Activated CD8-positive, alpha-beta memory T cell treated with anti-CD3 and anti-CD28 coated beads, Interleukin-2, amount 50 U/mL, for 1 hour (primary cell): ENCODE measurements around the gene CNTNAP5.

Source experiments
- DNase-seq: peaks from one replicate; pipeline ENCODE4 v3.0.0-alpha.2; 2020; ENCODE audit errors: extremely low read depth

CNTNAP5 gene

GRCh38 chr2:124623560-124623959 is 598.5 kb downstream of the CNTNAP5 start:
- DNase-seq = no peak

GRCh38 chr2:124625561-124625960 is 600.5 kb downstream of the CNTNAP5 start:
- DNase-seq = no peak

- DNase-seq = no peak
These were observed 601.9 kb downstream of the CNTNAP5 start for GRCh38 chr2:124626993-124627392.

GRCh38 chr2:124633812-124634211 is 608.7 kb downstream of the CNTNAP5 start:
- DNase-seq = no peak

DNA sequence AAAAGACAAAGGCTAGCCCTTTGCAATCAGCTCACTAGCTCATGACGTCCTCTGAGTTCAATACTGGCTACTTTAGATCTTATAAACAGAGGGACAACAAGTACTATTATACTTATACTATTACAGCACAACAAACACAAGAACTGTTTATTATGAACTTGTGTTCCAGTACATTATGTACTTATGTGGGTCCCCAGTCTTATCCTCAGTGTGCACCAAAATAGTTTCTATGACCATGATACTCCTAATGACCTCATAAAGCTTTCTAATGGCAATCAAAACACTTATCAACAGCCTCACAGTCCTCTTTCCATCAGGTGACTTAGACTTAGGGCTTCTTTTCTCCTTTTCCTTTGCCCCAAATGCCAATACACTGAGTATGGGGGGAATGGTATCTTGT is 614.4 kb downstream of the CNTNAP5 start:
- DNase-seq = no peak

GRCh38 chr2:124640221-124640750 is 615.2 kb downstream of the CNTNAP5 start:
- no peak for DNase-seq

- no peak for DNase-seq
These were observed 621.2 kb downstream of the CNTNAP5 start for GRCh38 chr2:124646166-124646815.

DNA sequence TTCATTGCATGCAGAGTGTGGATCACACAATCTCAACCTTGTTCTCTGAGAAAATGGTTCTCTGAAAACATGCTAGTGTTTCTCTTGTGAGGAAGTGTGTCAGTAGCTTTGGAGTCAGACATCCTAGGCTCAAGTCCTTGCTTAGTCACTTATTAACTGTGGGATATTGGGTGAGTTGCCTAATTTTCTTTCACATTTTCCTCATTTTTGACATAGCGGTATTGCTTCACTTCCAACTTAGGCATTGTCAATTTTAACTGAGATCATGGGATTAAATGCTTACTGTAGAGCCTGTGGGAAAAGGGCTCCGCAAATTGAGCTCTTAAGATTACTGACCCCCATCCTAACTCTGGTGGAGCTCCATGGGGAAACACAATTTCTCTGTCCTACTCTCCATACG is 622.2 kb downstream of the CNTNAP5 start:
- no peak for DNase-seq

DNA sequence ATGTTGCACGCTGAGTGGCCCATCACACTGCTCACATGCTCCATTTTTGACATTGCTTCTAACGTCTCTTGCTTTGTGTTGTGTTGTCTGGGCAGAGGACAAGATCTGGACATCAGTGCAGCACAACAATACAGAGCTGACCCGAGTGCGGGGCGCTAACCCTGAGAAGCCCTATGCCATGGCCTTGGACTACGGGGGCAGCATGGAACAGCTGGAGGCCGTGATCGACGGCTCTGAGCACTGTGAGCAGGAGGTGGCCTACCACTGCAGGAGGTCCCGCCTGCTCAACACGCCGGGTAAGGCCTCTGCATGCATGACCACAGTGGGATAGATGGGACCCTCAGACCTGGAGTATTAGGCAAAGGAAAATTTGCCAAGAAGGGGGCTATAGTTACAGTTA is 622.6 kb downstream of the CNTNAP5 start:
- DNase-seq = no peak

DNA sequence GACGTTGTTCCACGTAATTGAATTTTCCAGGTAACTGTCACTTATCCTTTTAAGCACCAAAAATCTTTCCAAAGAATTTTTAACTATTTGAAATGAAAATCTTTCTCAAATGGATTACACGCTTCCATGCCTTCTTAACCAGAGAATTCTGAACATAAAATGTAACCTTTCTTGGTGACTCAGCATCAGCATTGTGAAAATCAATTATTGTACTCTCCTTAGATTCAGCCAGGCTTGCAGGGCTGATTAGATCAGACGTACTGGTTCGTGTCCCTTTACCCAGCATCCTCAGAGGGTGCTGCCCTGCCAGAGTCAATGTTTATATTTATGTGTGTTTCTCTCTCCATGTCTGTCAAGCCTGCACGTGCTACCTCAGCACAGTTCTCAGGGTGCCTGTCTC is 623.9 kb downstream of the CNTNAP5 start:
- DNase-seq = no peak

GRCh38 chr2:124652099-124652498 is 627.0 kb downstream of the CNTNAP5 start:
- no peak for DNase-seq

DNA sequence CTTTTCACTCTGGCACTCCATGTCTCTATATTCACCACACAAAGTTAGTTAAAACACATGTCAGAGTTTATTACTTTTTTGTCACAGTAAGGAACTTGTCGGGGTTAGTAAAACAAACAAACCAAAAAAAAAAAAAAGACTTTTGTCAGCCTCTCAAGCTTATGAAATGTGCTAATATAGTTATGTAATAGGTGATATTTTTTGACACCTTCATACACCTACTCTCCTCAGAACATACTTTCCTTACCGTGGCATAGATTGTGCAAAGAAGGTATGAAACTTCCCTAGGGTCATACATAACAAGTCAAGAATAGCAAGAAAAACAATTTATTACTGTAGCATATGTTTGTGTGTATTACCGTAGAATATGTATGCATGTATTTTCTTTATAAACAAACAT is 633.3 kb downstream of the CNTNAP5 start:
- DNase-seq = no peak

DNA sequence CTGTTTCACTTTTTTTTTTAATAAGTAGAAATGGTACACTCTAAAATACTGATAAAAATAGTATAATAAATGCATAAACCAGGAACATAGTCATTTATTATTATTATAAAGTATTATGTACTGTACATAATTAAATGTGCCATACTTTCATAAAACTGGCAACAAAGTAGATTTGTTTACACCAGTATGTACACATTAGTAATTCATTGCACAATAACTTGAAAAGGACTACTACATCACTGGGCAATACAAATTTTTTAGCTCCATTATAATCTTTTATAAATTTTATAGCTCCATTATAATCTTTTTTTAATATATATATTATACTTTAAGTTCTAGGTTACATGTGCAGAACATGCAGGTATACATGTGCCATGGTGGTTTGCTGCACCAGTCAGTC is 636.5 kb downstream of the CNTNAP5 start:
- no peak for DNase-seq

GRCh38 chr2:124662946-124663644 is 638.0 kb downstream of the CNTNAP5 start:
- no peak for DNase-seq

DNA sequence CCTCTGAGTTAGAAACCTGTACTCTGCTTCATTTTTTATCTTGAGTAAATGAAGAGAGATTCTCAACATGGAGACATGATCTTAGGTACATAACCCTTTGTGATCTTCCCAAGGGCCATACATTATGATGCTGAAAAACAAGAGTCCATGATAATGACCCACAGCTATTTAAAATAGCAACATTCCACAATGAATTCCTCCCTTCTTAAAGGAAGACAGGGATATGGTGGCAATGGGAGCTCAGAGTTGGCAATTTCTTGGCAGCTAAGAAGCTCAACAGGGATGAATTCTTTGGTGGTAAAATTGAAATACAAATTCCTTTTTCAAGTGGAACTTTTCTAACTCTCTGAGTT is 638.5 kb downstream of the CNTNAP5 start:
- DNase-seq = no peak

DNA sequence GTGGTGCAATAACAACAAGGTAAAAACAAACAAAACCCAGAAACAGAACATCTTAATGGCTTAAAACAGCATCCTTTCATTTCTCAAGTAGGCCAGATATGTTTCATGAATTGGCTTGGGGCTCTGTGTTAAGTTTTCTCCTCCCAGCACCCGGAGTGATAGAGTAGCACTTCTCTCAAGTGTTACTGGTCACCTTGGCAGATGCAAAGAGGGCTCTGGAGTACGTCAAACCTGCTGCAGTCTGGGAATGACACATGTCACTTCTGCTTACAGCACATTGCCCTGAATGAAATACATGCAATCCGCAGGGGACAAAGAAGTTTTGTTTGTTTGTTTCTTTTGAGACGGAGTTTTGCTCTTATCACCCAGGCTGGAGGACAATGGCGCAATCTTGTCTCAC is 639.3 kb downstream of the CNTNAP5 start:
- no peak for DNase-seq

DNA sequence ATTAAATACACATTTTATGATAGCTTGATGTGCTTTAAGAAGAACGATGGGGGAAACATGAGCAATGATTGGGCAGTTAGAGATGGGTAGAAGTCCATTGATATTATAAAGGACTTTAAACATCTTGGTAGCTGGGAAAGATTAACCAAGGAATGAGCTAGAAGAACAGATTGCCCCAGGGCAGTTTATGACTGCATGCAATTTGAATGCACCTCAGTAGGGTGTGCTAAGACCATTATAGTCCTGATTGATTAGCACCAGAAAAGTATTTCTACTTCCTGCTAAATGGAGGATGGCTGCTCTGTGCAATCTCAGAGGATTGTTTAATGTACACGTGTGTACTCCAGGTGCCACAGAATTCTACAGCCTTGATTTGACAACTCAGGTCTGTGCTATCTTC is 641.9 kb downstream of the CNTNAP5 start:
- DNase-seq = no peak

DNA sequence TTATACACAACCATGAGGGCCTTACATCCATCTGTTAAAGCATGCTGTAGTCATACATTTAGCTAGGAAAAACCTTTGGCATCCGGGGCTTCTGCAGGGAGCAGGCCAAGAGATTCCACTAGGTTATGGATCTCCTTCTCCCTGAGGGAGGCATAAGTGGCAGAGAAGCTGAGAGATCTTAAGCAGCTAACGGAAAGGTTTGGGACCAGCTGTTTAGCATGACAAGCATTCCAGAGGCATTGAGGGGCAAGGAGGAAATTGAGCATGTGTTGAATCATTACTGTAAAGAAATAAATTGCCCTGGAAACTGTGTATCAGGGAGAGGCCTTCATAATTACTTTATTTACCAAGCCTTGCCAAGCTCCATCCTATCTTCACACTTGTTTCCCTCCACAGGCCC is 643.1 kb downstream of the CNTNAP5 start:
- no peak for DNase-seq

GRCh38 chr2:124670187-124670586 is 645.1 kb downstream of the CNTNAP5 start:
- DNase-seq = no peak

DNA sequence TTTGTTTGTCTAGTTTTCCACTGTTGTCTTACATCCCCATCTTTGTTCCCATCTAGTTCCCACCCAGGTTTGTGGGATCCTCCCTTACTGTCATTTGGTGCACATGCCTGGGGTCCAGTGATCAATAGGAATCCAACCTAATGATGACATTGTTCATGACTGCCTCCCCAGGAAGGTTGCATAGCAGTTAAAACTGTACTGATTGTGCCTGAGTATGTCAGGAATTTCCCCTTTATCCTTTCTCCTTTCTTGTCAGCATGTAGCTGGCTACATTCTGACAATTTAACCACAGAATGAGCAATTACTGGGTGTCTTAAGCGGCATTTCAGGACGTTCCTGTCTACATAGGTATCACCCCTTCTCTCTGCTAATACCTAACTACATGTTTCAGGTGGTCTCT is 653.0 kb downstream of the CNTNAP5 start:
- DNase-seq = no peak

GRCh38 chr2:124683536-124684428 is 658.7 kb downstream of the CNTNAP5 start:
- no peak for DNase-seq

- no peak for DNase-seq
These were observed 664.3 kb downstream of the CNTNAP5 start for GRCh38 chr2:124689348-124689747.

DNA sequence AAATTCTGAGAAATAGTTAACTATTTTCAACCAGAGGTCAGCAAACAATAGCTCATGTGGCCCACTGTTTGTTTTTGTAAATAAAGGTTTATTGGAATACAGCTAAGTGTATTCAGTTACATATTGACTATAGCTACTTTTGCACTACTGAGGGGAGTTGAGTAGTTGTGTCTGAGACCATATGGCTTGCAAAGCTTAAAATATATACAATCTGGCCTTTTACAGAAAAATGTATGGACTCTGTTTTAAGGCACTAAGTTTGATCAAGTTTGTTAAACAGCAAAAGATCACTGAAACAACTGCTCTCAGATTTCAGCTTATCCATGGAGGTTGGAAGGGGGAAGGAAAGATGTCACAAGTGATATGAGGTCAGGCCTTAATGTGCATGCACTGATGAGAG is 667.1 kb downstream of the CNTNAP5 start:
- DNase-seq = no peak
